Umbilical cord (tissue), 2 donors: ENCODE measurements around the gene PROSER2. TPM values are rescaled to one million over a fixed set of nuclear protein-coding genes. Genes with fewer than 3 reads are reported as not detected.

Source experiments
- DNase-seq: peaks from one replicate; pipeline ENCODE4 v3.0.0-alpha.2; 2015; ENCODE audit warnings: low spot score
- total RNA-seq: library from RNA; depleted of rRNA; stranded (reverse); fragments of >200 nt; gene quantifications from one replicate; pipeline ENCODE4 v1.2.3, GENCODE V29; 2014; ENCODE audit warnings: low replicate concordance; ENCODE audit not compliant: insufficient read depth

The PROSER2 gene
- total RNA-seq, 1 donor from 2014 or later: 4.1 TPM

- no peak for DNase-seq
Measured at GRCh38 chr10:11866199-11866925, 43.2 kb downstream of the PROSER2 start.

GRCh38 chr10:11869219-11869618 is 46.1 kb downstream of the PROSER2 start:
- no peak for DNase-seq

- peak; percentile 56 for DNase-seq
Measured at GRCh38 chr10:11869743-11870460, 46.7 kb downstream of the PROSER2 start.

- DNase-seq: no peak
Measured at GRCh38 chr10:11870461-11870780, 47.3 kb downstream of the PROSER2 start.

- DNase-seq: no peak
Measured at GRCh38 chr10:11870900-11871400, 47.8 kb downstream of the PROSER2 start.

- peak; percentile 73 for DNase-seq
Measured at GRCh38 chr10:11871466-11871865, 48.3 kb downstream of the PROSER2 start.

- DNase-seq: peak; percentile 97
Measured at GRCh38 chr10:11874568-11875493, 51.7 kb downstream of the PROSER2 start.

- peak; percentile 93 for DNase-seq
Measured at GRCh38 chr10:11875494-11876281, 52.5 kb downstream of the PROSER2 start.

GRCh38 chr10:11876324-11876723 is 53.2 kb downstream of the PROSER2 start:
- DNase-seq: no peak

- no peak for DNase-seq
Measured at GRCh38 chr10:11876805-11877590, 53.8 kb downstream of the PROSER2 start.

GRCh38 chr10:11877591-11877905 is 54.4 kb downstream of the PROSER2 start:
- DNase-seq: no peak

GRCh38 chr10:11878776-11879175 is 55.6 kb downstream of the PROSER2 start:
- DNase-seq: no peak

- no peak for DNase-seq
Measured at GRCh38 chr10:11879387-11880094, 56.4 kb downstream of the PROSER2 start.

GRCh38 chr10:11880151-11881029 is 57.2 kb downstream of the PROSER2 start:
- DNase-seq: no peak

GRCh38 chr10:11881030-11881476 is 57.9 kb downstream of the PROSER2 start:
- DNase-seq: no peak

GRCh38 chr10:11881477-11882417 is 58.6 kb downstream of the PROSER2 start:
- DNase-seq: no peak

GRCh38 chr10:11882646-11883375 is 59.7 kb downstream of the PROSER2 start:
- no peak for DNase-seq
